Measurements from ENCODE around the gene EXD1.

- TF ChIP-seq CTCF (conservative IDR thresholded peaks at IDR 0.05; ENCODE audit: low read depth, low read length), result no peak
- no peak for TF ChIP-seq EZH2 (IDR thresholded peaks at IDR 0.05; ENCODE audit: borderline replicate concordance, low read depth, low read length, poor library complexity, severe bottlenecking)
These were observed 61.5 kb downstream of the EXD1 start for GRCh38 chr15:41169086-41169485.

All from A673 (cell line).